ENCODE results near the gene SHC4. TPM values are rescaled to one million over a fixed set of nuclear protein-coding genes. Genes with fewer than 3 reads are reported as not detected.

SHC4 gene
- polyA plus RNA-seq, 1 donor from 2014 or later: 4.5 TPM

GRCh38 chr15:48992096-48992495 is 28.4 kb upstream of the SHC4 start:
- Histone ChIP-seq H3K9ac (ENCODE audit: low read length) (no peak overlapping the region), H3K79me2 (replicated peaks; ENCODE audit: insufficient read depth, low read length) (no peaks in the 10 kb centered on the region), H3K9me3 (ENCODE audit: low read length) (no peaks in the 10 kb centered on the region), H4K20me1 (ENCODE audit: insufficient read depth) (no peaks in the 10 kb centered on the region), H2AFZ (ENCODE audit: low read depth, low read length) (no peak overlapping the region), H3K4me3 (ENCODE audit: low read length) (no peak overlapping the region), H3K36me3 (ENCODE audit: insufficient read depth, low read length) (peaks cover 24% of the 10 kb centered on the region), H3K9me2 (ENCODE audit: insufficient read depth, low read length) (no peaks in the 10 kb centered on the region), H3K4me2 (ENCODE audit: low read length) (no peak overlapping the region), H3F3A (ENCODE audit: insufficient read depth, low read length, poor library complexity, severe bottlenecking) (no peaks in the 10 kb centered on the region), H3K27ac (ENCODE audit: low read length) (no peak overlapping the region), H3K27me3 (ENCODE audit: insufficient read depth, low read depth, low read length) (no peaks in the 10 kb centered on the region)
- TF ChIP-seq RAD21 (conservative IDR thresholded peaks at IDR 0.05) (no peak), POLR2AphosphoS5 (IDR thresholded peaks at IDR 0.05) (no peak), EZH2 (IDR thresholded peaks at IDR 0.05; ENCODE audit: borderline replicate concordance, insufficient read depth, low read length, poor library complexity, severe bottlenecking) (no peak), EP300 (conservative IDR thresholded peaks at IDR 0.05; ENCODE audit: poor library complexity, severe bottlenecking) (no peak), TAF1 (IDR thresholded peaks at IDR 0.05; ENCODE audit: low read depth) (no peak), SMC3 (conservative IDR thresholded peaks at IDR 0.05; ENCODE audit: poor library complexity) (no peak)

GRCh38 chr15:48989170-48989569 is 25.5 kb upstream of the SHC4 start:
- Histone ChIP-seq H3K4me2 (ENCODE audit: low read length) (no peak overlapping the region), H4K20me1 (ENCODE audit: insufficient read depth) (no peaks in the 10 kb centered on the region), H3K9me2 (ENCODE audit: insufficient read depth, low read length) (no peaks in the 10 kb centered on the region), H3K27ac (ENCODE audit: low read length) (no peak overlapping the region), H3F3A (ENCODE audit: insufficient read depth, low read length, poor library complexity, severe bottlenecking) (no peaks in the 10 kb centered on the region), H3K36me3 (ENCODE audit: insufficient read depth, low read length) (peaks cover 21% of the 10 kb centered on the region), H3K9me3 (ENCODE audit: low read length) (no peaks in the 10 kb centered on the region), H3K4me3 (ENCODE audit: low read length) (no peak overlapping the region), H3K27me3 (ENCODE audit: insufficient read depth, low read depth, low read length) (no peaks in the 10 kb centered on the region), H3K9ac (ENCODE audit: low read length) (no peak overlapping the region), H3K79me2 (replicated peaks; ENCODE audit: insufficient read depth, low read length) (no peaks in the 10 kb centered on the region), H2AFZ (ENCODE audit: low read depth, low read length) (no peak overlapping the region)
- TF ChIP-seq SMC3 (conservative IDR thresholded peaks at IDR 0.05; ENCODE audit: poor library complexity) (no peak), RAD21 (conservative IDR thresholded peaks at IDR 0.05) (no peak), POLR2AphosphoS5 (IDR thresholded peaks at IDR 0.05) (no peak), CTCF (IDR thresholded peaks at IDR 0.05; ENCODE audit: poor library complexity, severe bottlenecking) (no peak), TAF1 (IDR thresholded peaks at IDR 0.05; ENCODE audit: low read depth) (no peak), MXI1 (conservative IDR thresholded peaks at IDR 0.05; ENCODE audit: poor library complexity, severe bottlenecking) (no peak), EZH2 (IDR thresholded peaks at IDR 0.05; ENCODE audit: borderline replicate concordance, insufficient read depth, low read length, poor library complexity, severe bottlenecking) (no peak)
- TF ChIP-seq, protein P1, sequence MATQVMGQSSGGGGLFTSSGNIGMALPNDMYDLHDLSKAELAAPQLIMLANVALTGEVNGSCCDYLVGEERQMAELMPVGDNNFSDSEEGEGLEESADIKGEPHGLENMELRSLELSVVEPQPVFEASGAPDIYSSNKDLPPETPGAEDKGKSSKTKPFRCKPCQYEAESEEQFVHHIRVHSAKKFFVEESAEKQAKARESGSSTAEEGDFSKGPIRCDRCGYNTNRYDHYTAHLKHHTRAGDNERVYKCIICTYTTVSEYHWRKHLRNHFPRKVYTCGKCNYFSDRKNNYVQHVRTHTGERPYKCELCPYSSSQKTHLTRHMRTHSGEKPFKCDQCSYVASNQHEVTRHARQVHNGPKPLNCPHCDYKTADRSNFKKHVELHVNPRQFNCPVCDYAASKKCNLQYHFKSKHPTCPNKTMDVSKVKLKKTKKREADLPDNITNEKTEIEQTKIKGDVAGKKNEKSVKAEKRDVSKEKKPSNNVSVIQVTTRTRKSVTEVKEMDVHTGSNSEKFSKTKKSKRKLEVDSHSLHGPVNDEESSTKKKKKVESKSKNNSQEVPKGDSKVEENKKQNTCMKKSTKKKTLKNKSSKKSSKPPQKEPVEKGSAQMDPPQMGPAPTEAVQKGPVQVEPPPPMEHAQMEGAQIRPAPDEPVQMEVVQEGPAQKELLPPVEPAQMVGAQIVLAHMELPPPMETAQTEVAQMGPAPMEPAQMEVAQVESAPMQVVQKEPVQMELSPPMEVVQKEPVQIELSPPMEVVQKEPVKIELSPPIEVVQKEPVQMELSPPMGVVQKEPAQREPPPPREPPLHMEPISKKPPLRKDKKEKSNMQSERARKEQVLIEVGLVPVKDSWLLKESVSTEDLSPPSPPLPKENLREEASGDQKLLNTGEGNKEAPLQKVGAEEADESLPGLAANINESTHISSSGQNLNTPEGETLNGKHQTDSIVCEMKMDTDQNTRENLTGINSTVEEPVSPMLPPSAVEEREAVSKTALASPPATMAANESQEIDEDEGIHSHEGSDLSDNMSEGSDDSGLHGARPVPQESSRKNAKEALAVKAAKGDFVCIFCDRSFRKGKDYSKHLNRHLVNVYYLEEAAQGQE (IDR thresholded peaks at IDR 0.05; ENCODE audit: borderline replicate concordance): no peak
